ENCODE data around the gene RIN3. TPM values are rescaled to one million over a fixed set of nuclear protein-coding genes. Genes with fewer than 3 reads are reported as not detected.

RIN3 gene
- total RNA-seq, 2 donors from 2014 or later: 30.9 to 34.0 TPM

- DNase-seq (ENCODE audit: low spot score): no peak
- intact Hi-C loops (cut with DNase I): no loop called here
These were observed 11.7 kb upstream of the RIN3 start for GRCh38 chr14:92501891-92502351.

DNA sequence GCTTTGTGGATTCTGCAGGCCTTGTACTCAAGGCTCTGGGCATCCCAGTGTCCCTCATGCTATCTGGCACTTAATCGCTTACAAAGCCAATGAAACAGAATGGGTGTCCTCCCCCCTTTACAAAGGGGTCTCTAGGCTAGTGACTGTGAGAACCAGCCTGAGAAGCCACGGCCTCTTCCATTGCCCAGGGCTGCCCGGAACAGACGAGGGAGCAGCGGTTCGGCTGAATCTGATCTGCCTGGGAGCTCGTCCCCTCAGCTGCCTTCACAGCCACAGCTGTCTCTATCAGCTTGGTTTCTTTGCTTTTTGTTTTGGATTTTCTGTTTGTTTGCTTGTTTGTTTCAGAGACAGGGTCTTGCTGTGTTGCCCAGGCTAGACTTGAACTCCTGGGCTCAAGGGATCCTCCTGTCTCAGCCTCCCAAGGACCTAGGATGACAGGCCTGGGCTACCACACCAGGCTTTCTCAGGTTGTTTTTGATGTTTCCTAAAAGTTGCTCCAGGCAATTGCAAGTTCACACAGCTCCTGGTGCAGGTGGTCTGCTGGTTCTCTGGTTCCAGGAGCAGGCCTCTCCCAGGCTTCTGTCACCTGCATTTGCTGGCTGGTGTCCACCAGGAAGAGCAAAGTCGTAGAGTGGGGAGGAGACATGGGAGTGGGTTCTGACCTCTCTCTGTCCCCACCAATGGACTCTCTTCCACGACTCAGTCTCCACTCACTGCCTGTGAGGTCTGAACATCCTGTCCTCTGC is 10.9 kb upstream of the RIN3 start:
- intact Hi-C loops (cut with DNase I): no loop called here
- DNase-seq (ENCODE audit: low spot score): peak; percentile 59

DNA sequence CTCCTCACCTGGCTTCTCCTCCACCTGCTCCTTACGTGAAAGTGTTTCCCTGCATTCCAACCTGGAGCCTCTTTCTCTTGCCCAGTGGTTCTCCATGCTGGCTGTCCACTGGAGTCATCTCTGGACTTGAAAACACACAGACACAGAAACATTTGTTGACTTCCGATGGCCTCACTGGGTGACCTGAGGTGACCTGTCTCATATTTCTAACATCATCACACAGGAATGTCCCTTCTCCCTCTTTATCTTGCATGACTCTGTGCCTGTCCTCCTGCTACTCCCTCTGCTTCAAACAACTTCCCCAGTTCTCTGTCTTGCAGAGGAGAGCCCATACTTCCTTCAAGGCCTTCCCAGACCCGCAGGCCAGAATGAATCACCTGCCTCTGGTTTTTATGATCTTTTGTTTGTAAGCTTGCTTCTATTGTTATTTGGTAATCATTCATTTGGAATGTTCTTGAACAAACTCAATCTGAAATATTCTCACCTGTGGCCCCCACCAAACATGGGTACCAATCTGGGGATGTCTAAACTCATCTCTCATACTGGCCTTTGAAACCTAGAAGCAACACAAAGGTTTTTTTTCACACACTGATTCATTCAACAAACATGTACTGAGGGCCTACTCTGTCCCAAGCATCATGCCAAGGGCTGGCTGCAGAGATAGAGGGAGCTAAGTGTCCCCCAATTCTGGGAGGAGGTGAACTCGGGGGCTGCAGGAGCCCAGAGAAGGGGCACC is 9.7 kb upstream of the RIN3 start:
- peak; percentile 17 for DNase-seq (ENCODE audit: low spot score)
- intact Hi-C loops (cut with DNase I): no loop called here

DNA sequence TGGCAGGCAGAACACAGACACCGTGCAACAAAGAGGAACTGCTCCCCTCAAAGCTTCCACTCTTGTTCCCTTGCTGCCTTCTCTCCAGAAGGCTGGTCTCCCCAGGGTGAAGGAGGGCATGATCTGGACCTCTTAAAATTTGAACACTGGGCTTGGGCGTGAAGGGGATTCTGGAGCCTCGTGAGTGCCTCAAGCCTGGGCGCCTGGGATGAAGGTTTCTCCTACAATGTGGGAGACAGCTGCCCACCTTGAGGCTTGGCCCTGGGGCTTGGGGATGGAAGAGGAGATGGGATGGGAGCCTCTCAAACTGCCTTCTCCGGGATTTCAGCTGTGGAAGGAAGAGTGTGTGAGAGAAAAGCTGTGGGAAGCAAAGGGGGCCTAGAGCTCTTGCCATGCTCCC is 7.8 kb upstream of the RIN3 start:
- intact Hi-C loops (cut with DNase I): no loop called here
- peak; percentile 57 for DNase-seq (ENCODE audit: low spot score)

DNA sequence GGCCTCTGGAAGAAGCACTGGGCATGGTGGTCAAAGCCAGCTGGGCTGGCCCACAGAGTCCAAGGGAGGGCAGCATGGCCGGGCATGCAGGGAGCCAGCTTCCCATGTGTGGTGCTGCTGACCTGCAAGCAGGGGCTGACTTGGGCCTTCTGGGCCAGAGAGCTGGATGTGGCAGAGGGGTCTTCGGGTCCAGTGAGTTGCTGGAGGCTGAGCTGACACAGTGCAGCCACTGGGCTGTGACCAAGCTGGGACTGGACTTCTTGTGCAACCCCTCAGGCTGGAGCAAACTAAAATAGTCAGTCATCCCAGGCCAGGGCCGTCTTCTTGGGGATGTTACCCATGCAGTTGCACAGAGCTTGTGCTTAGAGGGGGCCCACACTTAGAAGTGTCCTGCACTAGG is 7.3 kb upstream of the RIN3 start:
- peak; percentile 60 for DNase-seq (ENCODE audit: low spot score)
- intact Hi-C loops (cut with DNase I): no loop called here

DNA sequence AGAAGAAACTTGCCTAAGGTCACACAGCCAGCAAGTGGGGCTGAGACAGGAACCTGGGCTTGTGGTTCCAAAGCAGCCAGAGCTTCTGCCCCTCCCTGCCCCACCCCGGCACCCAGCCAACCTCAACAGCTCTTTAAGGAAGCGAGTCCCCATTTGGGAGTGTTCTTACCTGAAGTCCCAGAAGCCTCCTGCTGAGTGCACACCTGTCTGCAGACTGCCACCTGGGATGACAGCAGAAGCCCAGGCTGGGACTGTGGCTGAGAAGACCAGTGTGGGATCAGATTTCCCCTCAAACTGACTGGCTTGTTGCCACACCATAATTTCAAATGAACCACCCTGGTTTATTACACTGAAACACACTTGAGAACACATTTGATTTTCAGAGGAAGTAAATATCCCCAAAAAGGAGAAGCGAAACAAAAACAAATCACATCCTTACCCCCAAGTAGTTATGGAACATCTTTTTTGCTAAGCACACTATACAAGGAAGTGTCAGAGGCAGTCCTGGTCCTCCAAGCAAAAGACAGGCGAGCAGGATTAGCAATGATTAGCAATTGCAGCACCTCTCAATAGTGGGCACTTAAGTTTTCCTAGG is 6.3 kb upstream of the RIN3 start:
- intact Hi-C loops (cut with DNase I): no loop called here
- DNase-seq (ENCODE audit: low spot score): peak; percentile 82

DNA sequence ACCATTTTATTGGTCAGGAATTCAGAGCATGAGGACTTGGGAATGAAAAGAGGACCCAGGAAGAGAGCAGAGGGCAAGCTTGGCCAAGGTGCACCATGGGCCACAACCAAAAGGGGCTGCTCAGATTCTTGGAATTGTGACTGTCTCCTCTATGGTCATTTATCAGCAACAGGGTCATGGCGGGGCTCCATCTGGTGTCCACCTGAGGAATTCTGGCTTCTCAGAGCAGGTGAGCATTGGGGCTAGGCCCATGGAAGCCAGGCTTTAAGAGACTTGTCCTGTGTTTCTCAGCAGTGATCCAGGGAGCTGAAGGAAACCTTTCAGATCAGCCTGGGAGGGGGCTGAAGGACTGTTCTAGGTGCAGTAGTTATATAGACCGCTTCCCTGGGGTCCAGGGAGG is 2.6 kb upstream of the RIN3 start:
- no peak for DNase-seq (ENCODE audit: low spot score)
- intact Hi-C loops (cut with DNase I): loop anchor here in 1 of 2 donors (10.0 kb wide), 1 partner anchor 74 kb away; no protein-coding TSS in a partner anchor

DNA sequence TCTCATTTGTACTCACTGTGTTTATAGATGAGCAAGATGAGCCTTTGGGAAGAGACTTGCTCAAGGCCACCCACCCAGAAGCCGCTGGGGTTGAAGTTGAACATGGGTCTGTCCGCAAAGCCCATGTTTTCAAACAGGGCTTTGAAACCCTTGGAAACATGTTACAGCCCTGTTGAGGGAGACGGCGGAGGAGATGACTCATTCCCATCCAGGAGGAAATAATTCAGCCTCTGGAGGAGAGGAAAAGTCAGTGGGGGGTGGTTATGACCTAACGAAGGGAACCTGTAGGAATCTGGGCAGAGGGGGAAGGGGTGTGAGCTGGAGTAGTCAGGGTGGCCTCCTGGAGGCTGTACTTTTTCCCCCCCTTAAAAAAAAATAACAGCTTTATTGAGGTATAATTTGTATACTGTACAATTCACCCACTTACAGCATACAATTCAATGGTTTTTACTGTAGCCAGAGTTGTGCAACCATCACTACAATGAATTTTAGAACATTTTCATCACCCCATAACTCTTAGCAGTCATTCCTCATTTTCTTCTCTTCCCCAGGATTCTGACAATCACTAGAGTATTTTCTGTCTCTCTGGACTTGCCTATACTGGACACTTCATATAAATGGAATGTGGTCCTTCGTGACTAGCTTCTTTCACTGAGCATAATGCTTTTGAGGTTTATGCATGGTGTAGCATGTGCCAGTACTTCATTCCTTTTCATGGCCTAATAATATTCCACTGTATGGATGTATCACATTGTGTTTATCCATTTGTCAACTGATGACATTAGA is 1.9 kb upstream of the RIN3 start:
- intact Hi-C loops (cut with DNase I): loop anchor here in 1 of 2 donors (10.0 kb wide), 1 partner anchor 73 kb away; no protein-coding TSS in a partner anchor

DNA sequence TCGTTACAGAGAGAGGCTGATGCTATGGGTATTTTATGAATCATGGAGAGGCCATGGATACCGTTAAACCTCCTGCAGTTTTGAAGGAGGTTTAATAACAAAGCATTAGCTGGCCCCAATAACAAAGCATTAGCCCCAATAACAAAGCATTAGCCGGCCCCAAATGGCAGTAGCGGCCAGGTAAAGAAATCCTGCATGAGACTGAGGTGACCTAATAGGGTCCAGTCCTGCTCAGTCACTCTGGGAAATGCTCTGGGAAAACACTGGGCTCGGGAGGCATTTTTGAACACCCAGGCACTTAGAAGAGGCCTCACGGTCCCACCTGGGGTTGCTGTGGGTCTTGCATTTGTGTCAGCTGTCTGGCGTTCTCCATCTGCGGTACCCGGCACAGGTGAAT is 776 bp upstream of the RIN3 start:
- intact Hi-C loops (cut with DNase I): loop anchor here (1.0 to 10.0 kb wide), 2 partner anchors 30 to 72 kb away; no protein-coding TSS in a partner anchor
- no peak for DNase-seq (ENCODE audit: low spot score)

More for the DNA sequence above, 1.9 kb upstream of the RIN3 start:
- DNase-seq (ENCODE audit: low spot score): no peak

DNA sequence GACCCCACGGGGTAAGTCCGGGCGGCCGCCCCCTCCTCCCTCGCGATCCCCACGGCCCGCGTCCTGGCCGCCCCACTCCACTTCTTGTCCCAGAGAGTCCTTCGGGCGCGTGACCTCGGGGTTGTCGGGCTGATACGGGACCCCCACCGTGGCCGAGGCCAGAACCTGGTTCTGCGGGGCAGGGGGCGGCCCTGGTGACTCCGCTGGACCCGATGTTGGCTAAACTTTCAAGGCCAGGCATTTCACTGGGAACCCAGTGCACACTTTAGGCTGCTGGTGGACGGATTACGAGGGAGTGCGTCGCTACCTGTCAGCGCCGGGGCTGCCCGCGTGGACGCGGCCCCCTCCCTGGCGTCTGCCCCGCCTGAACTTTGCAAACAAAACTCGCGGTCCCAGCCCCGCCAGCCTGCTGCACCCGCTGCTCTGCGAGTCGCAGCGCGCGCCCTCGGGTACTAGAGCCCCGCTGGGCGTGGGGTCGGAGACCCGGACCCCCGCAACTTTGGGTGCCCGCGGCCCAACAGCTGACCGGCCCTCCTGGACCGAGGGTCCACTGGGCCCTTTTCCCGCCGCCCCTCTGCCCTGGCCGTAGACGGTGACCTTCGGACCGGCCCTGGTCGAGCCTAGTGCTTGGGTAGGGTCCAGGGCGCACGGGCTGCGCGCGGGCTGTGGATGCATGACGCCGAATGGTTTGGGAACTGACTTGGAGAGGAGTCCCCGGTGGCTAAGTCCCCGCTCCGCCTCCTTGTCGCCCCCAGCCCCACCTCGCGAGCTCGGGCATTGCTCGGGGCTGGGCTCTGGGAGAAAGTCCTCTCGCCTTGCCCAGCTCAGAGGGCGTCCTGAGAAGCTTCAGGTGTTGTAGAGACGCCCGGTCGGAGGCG is 624 bp downstream of the RIN3 start:
- no peak for DNase-seq (ENCODE audit: low spot score)
- intact Hi-C loops (cut with DNase I): loop anchor here (1.0 to 10.0 kb wide), 2 partner anchors 31 to 71 kb away; no protein-coding TSS in a partner anchor

DNA sequence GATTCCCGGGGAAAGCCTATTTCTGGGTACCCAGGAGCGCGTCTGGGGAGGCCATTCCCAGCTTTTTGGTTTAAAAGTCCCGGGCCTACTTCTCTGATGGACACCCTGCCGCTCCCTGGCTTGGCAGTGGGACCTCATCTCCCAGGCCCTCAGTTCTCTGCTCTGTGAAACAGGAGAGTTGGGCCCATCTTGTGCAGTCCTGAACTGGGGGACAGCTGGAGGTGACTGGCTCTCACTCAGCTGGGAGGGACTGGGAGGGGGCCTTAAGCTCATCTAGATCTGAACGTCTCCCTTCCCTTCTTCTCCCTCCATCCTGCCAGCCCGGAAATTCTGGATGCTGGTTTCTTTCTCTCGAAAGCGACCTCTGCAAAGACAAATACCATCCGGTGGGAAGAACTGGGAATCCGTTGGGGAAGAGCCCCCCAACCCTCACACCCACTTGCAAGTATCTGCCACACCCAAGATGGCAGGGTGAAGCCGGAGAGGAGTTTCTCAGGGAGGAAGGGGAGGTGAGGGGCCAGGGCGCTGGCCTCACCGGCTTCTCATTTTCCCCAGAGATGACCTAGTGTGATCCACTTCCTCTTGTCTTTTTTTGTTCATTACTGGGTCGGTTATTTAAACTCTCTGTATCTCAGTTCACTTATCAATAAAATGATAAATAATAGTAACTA is 1.4 kb downstream of the RIN3 start:
- intact Hi-C loops (cut with DNase I): loop anchor here in 1 of 2 donors (10.0 kb wide), 1 partner anchor 70 kb away; no protein-coding TSS in a partner anchor
- DNase-seq (ENCODE audit: low spot score): no peak

- no peak for DNase-seq (ENCODE audit: low spot score)
- intact Hi-C loops (cut with DNase I): loop anchor here in 1 of 2 donors (10.0 kb wide), 1 partner anchor 69 kb away; no protein-coding TSS in a partner anchor
These were observed 2.2 kb downstream of the RIN3 start for GRCh38 chr14:92515546-92516343.

- no peak for DNase-seq (ENCODE audit: low spot score)
- intact Hi-C loops (cut with DNase I): loop anchor here in 1 of 2 donors (10.0 kb wide), 1 partner anchor 68 kb away; no protein-coding TSS in a partner anchor
These were observed 2.9 kb downstream of the RIN3 start for GRCh38 chr14:92516344-92516965.

DNA sequence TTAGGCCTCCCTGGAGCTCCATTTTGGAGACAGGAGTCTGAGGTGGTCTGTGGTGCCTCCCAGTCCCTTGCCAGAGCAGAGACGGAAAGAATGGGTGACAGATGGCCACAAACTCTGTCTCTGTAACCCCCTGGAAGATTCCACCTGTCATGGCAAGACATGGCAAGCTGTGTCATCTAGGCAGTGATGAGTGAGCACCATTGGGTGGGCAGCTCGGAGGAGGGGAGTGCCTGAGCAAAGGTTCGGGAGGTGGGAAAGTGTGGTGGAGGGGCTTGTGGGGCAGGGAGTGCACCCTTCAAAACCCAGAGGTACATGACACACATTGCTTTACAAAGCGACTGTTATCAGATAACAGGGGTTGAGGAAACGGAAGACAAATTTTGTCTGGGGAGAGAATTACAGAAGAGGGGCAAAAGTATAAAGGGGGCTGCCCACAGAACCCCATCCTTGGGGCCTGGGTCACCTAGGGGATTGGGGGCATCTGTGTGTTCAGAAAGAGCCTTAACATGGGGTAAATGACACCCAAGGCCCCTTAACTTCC is 3.5 kb downstream of the RIN3 start:
- no peak for DNase-seq (ENCODE audit: low spot score)
- intact Hi-C loops (cut with DNase I): loop anchor here in 1 of 2 donors (10.0 kb wide), 1 partner anchor 68 kb away; no protein-coding TSS in a partner anchor

DNA sequence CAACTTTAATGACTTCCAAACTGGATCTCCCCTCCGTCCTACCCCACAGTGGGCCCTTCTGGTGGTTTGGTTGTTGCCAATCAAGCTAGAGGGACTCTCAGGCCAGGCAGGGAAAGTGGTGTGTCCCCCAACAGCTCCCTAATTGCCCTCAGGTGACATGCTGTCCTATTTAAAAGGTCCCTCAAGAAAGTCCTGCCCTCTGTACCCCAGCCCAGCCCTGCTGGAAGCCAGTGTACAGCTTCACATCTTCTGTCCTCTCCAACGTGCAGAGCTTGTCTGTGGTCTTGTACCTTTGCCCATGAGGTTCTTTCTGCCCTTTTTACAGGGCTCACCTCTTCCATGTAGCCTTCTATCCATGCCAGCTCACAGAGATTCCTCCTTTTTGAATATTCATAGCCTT is 4.2 kb downstream of the RIN3 start:
- no peak for DNase-seq (ENCODE audit: low spot score)
- intact Hi-C loops (cut with DNase I): loop anchor here in 1 of 2 donors (10.0 kb wide), 1 partner anchor 67 kb away; no protein-coding TSS in a partner anchor

Data from posterior vena cava (tissue), 2 donors.